ENCODE data around the gene HNRNPR.

- TF ChIP-seq ZNF223 (tag by site-specific recombination; IDR thresholded peaks at IDR 0.05), result 0 out of 2 replicates have a peak, but pooled peaks have one; percentile 41
- TF ChIP-seq ZNF138 (tag by site-specific recombination; IDR thresholded peaks at IDR 0.05; ENCODE audit: borderline replicate concordance), result no peak
- TF ChIP-seq ZNF785 (tag by site-specific recombination; IDR thresholded peaks at IDR 0.05), result no peak
- TF ChIP-seq ZSCAN16 (tag by site-specific recombination; IDR thresholded peaks at IDR 0.05), result no peak
Measured at GRCh38 chr1:23376890-23377811, 33.1 kb upstream of the HNRNPR start.
